ENCODE results near the gene UACA. TPM values are rescaled to one million over a fixed set of nuclear protein-coding genes. Genes with fewer than 3 reads are reported as not detected.

Gene UACA
- total RNA-seq, 1 donor from 2014 or later, result 5.2 TPM

DNA sequence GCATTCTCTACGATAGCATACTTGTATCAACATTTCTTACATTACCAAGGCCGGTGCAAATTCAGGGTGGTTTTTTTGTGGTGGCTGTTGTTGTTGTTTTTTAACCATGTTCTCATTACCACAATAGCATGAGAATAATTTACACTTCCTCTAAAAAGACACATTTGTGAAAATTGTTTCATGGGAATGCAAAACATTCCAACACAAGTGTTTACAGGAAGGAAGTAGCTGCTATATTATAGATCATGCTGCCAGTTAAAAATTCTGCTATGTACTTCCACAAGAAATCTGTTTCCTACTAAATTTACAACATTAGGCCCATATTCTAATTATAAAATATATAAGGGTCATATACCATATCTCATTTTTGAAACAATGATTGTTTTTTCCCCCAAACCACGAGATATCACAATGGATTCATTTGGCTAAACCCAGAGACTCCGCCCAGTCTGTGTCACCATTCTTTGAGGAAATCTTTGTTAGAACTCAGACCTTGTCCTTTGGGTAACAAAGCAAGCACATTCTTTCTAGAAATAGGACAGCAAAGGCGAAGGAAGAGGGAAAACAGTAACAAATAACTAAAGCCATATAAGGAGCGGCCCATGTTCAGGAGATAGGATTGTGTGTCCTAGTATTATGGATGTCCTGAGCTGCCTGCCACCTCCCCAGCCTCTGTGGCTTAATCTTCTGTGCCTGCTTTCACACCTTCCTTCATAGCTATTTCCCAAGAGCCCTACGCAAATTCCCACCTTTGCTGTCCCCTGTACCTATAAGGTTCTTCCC lies 60.1 kb downstream of the UACA start:
- no peak for DNase-seq
- H3K27me3 Mint-ChIP-seq (ENCODE audit: unreplicated experiment), result peaks cover 2% of the 10 kb centered on the region
- H3K36me3 Mint-ChIP-seq (ENCODE audit: unreplicated experiment), result no peaks in the 10 kb centered on the region
- TF ChIP-seq, protein P1, sequence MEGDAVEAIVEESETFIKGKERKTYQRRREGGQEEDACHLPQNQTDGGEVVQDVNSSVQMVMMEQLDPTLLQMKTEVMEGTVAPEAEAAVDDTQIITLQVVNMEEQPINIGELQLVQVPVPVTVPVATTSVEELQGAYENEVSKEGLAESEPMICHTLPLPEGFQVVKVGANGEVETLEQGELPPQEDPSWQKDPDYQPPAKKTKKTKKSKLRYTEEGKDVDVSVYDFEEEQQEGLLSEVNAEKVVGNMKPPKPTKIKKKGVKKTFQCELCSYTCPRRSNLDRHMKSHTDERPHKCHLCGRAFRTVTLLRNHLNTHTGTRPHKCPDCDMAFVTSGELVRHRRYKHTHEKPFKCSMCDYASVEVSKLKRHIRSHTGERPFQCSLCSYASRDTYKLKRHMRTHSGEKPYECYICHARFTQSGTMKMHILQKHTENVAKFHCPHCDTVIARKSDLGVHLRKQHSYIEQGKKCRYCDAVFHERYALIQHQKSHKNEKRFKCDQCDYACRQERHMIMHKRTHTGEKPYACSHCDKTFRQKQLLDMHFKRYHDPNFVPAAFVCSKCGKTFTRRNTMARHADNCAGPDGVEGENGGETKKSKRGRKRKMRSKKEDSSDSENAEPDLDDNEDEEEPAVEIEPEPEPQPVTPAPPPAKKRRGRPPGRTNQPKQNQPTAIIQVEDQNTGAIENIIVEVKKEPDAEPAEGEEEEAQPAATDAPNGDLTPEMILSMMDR (IDR thresholded peaks at IDR 0.05; ENCODE audit: partially characterized antibody, unreplicated experiment), result no peak
- H3K4me1 Mint-ChIP-seq (ENCODE audit: low read depth, unreplicated experiment), result no peaks in the 10 kb centered on the region
- no peak overlapping the region for H3K27ac Mint-ChIP-seq (ENCODE audit: unreplicated experiment)
- H3K9me3 Mint-ChIP-seq (ENCODE audit: unreplicated experiment), result no peaks in the 10 kb centered on the region
- H3K4me3 Mint-ChIP-seq (ENCODE audit: unreplicated experiment), result no peak overlapping the region

DNA sequence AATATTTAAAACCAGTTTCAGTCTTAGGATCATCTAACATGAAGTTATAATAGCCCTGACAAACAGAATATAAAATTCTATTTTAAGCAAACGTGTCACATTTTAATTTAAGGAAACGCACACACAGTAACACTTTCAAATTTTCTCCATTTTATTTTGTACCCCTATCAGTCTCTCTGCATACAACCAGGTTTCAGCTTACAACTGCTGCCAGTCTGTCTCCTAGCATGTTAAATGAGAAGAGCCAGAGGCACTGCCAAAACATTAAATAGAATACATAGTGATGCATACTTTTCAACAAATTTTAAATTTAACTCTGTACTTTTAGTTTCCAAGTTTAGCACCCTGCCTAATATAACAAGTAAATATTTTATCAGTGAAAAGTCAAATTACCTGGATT lies 60.8 kb downstream of the UACA start:
- no peak overlapping the region for H3K4me3 Mint-ChIP-seq (ENCODE audit: unreplicated experiment)
- H3K9me3 Mint-ChIP-seq (ENCODE audit: unreplicated experiment), result no peaks in the 10 kb centered on the region
- no peak for DNase-seq
- H3K36me3 Mint-ChIP-seq (ENCODE audit: unreplicated experiment), result no peaks in the 10 kb centered on the region
- H3K27ac Mint-ChIP-seq (ENCODE audit: unreplicated experiment), result no peak overlapping the region
- no peaks in the 10 kb centered on the region for H3K4me1 Mint-ChIP-seq (ENCODE audit: low read depth, unreplicated experiment)
- peaks cover 2% of the 10 kb centered on the region for H3K27me3 Mint-ChIP-seq (ENCODE audit: unreplicated experiment)
- TF ChIP-seq, protein P1 (IDR thresholded peaks at IDR 0.05; ENCODE audit: partially characterized antibody, unreplicated experiment), result no peak

DNA sequence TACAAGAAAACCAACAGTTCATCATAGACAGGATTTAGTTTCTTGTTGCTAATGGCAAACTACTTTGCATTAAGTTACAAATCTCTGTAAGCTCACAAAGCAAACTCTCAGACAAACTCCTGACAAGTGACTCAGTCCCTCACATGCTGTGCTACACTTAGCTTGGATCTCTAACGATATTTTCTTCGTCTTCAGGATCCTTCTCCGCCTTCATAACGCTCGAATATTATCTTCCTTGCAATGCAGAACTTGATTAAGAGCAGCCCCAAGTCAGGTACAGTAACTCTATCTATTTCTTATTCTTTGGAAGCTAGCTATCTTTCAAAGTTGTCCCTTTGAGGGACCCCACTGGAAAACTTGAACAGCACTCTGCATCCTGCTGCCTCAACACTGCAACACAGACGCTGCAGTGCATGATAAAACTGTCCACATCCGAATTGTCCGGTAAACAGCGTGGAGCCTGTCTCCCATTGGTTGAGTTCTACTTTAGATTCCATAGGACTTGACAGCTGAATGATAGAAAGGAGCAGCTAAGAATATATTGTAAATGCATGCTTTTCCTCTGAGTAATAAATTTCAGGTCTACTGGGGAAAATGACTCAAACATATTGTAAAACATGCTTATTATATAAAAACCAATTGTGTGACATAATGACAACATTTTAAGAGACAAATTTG lies 61.3 kb downstream of the UACA start:
- no peaks in the 10 kb centered on the region for H3K9me3 Mint-ChIP-seq (ENCODE audit: unreplicated experiment)
- no peaks in the 10 kb centered on the region for H3K4me1 Mint-ChIP-seq (ENCODE audit: low read depth, unreplicated experiment)
- no peaks in the 10 kb centered on the region for H3K36me3 Mint-ChIP-seq (ENCODE audit: unreplicated experiment)
- H3K4me3 Mint-ChIP-seq (ENCODE audit: unreplicated experiment), result no peak overlapping the region
- H3K27me3 Mint-ChIP-seq (ENCODE audit: unreplicated experiment), result no peaks in the 10 kb centered on the region
- H3K27ac Mint-ChIP-seq (ENCODE audit: unreplicated experiment), result no peak overlapping the region
- TF ChIP-seq, protein P1 (IDR thresholded peaks at IDR 0.05; ENCODE audit: partially characterized antibody, unreplicated experiment), result no peak
- no peak for DNase-seq

DNA sequence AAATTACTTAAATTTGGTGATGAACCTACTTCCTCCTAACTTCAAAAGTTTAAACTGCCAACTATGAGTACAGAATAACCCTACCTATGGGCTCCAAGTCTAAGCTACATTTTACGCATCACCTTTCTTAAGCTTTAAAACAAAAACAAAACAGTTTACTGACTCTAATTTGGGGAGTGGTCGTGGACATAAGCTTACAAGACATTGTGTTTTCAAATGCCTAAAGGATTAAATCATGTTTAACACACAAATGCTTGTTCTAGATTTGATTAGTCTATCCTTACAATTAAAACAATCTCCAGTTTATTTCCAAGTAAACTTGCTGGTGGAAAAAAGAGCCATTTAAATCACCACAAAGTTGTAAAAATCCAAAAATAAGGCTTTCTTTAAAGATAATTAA lies 62.2 kb downstream of the UACA start:
- no peaks in the 10 kb centered on the region for H3K9me3 Mint-ChIP-seq (ENCODE audit: unreplicated experiment)
- H3K36me3 Mint-ChIP-seq (ENCODE audit: unreplicated experiment), result no peaks in the 10 kb centered on the region
- TF ChIP-seq, protein P1 (IDR thresholded peaks at IDR 0.05; ENCODE audit: partially characterized antibody, unreplicated experiment), result no peak
- no peak overlapping the region for H3K27ac Mint-ChIP-seq (ENCODE audit: unreplicated experiment)
- H3K4me1 Mint-ChIP-seq (ENCODE audit: low read depth, unreplicated experiment), result no peaks in the 10 kb centered on the region
- H3K27me3 Mint-ChIP-seq (ENCODE audit: unreplicated experiment), result no peaks in the 10 kb centered on the region
- no peak overlapping the region for H3K4me3 Mint-ChIP-seq (ENCODE audit: unreplicated experiment)
- no peak for DNase-seq

DNA sequence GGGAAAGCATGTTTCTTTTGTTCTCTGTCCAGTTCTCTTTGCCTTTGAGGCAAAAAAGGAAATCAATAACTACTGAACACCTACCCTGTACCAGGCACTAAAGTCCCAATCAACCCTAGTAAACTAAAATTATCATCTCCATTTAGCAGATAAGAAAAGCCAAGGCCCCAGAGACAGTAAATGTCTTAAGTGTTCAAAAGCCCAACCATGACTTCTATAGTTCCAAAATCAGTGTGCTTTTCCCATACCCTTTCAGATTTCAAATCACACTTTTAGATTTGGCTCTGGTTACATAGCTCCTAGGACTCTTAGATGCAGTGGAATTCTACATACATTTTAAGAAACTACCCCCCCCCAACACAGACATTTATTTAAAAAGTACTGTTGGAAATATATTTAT lies 63.5 kb downstream of the UACA start:
- Mint-ChIP-seq H3K4me1 (ENCODE audit: low read depth, unreplicated experiment) (no peaks in the 10 kb centered on the region), H3K4me3 (ENCODE audit: unreplicated experiment) (no peak overlapping the region), H3K27ac (ENCODE audit: unreplicated experiment) (no peak overlapping the region), H3K9me3 (ENCODE audit: unreplicated experiment) (no peaks in the 10 kb centered on the region), H3K27me3 (ENCODE audit: unreplicated experiment) (no peaks in the 10 kb centered on the region), H3K36me3 (ENCODE audit: unreplicated experiment) (no peaks in the 10 kb centered on the region)
- no peak for DNase-seq
- TF ChIP-seq, protein P1 (IDR thresholded peaks at IDR 0.05; ENCODE audit: partially characterized antibody, unreplicated experiment), result no peak
